H1 (cell line): ENCODE results near the gene GPR157. TPM values are rescaled to one million over a fixed set of nuclear protein-coding genes. Genes with fewer than 3 reads are reported as not detected.

Source experiments
- CTCF ChIA-PET: fragments of 300-600 bp; sonication (Branson Sonifier 250); formaldehyde crosslinking; loops from one replicate; lab custom pipeline; 2021; ENCODE audit not compliant: partially characterized antibody; lab: Charles Lee
- POLR2A ChIA-PET: fragments of 300-600 bp; sonication (Branson Sonifier 250); formaldehyde crosslinking; loops from one replicate; lab custom pipeline; 2021; ENCODE audit warnings: inconsistent platforms; ENCODE audit not compliant: partially characterized antibody; lab: Charles Lee
- DNase-seq, 2 experiments: peaks; one replicate each; pipeline versions ENCODE4 v3.0.0 to v3.0.0-alpha.2; 2010 to 2022; ENCODE audit warnings: low spot score in 2 of 2, low read depth in 1 of 2, mixed read lengths in 1 of 2
- FAIRE-seq: peaks from 2 replicates; lab custom pipeline; 2011; peaks lifted over from hg19 to GRCh38; lab: Jason Lieb, UNC
- H2AFZ ChIP-seq: 2 replicates; pipeline ENCODE4 v1.8.1; 2012; ENCODE audit warnings: low read length, inconsistent platforms
- H2AK5ac ChIP-seq: 2 replicates; pipeline ENCODE4 v1.6.1; 2013; ENCODE audit warnings: low read depth, low read length
- H2BK120ac ChIP-seq: replicated peaks from 2 replicates; pipeline ENCODE3; 2013; ENCODE audit warnings: low read depth, low read length, inconsistent platforms
- H2BK12ac ChIP-seq: 2 replicates; pipeline ENCODE4 v1.6.1; 2013; ENCODE audit warnings: low read depth, low read length
- H2BK15ac ChIP-seq: 2 replicates; pipeline ENCODE4 v1.6.1; 2013; ENCODE audit warnings: low read length
- H2BK20ac ChIP-seq: 2 replicates; pipeline ENCODE4 v1.6.1; 2013; ENCODE audit warnings: low read length
- H2BK5ac ChIP-seq: 2 replicates; pipeline ENCODE4 v1.6.1; 2013; ENCODE audit warnings: low read depth, low read length
- H3K14ac ChIP-seq: 2 replicates; pipeline ENCODE4 v1.6.1; 2013; ENCODE audit warnings: inconsistent platforms; ENCODE audit not compliant: insufficient read length
- H3K18ac ChIP-seq: 2 replicates; pipeline ENCODE4 v1.6.1; 2013; ENCODE audit warnings: low read length; ENCODE audit errors: extremely low read depth
- H3K23ac ChIP-seq: 2 replicates; pipeline ENCODE4 v1.6.1; 2013; ENCODE audit warnings: inconsistent platforms; ENCODE audit not compliant: insufficient read length
- H3K23me2 ChIP-seq: 2 replicates; pipeline ENCODE4 v1.6.1; 2013; ENCODE audit warnings: low read depth, low read length
- H3K27ac ChIP-seq: 2 replicates; pipeline ENCODE4 v1.6.1; 2011; ENCODE audit warnings: low read depth, low read length, inconsistent platforms
- H3K27me3 ChIP-seq, 4 experiments: replicated peaks in 1 of 4; 1 replicate in 1 of 4; 2 replicates in 3 of 4; pipeline versions ENCODE4 v1.6.1 to v1.8.1; 2011 to 2013; ENCODE audit warnings: low read length in 3 of 4, mild to moderate bottlenecking in 3 of 4, inconsistent platforms in 2 of 4, mixed read lengths in 2 of 4, moderate library complexity in 1 of 4; ENCODE audit not compliant: control insufficient read depth in 3 of 4, insufficient read depth in 3 of 4; ENCODE audit errors: extremely low read depth in 1 of 4
- H3K36me3 ChIP-seq, 4 experiments: 2 replicates each; pipeline versions ENCODE4 v1.6.1 to v1.8.1; 2011 to 2013; ENCODE audit warnings: mild to moderate bottlenecking in 4 of 4, low read length in 3 of 4, moderate library complexity in 2 of 4, control low read depth in 1 of 4, inconsistent platforms in 1 of 4; ENCODE audit not compliant: insufficient read depth in 4 of 4, control insufficient read depth in 2 of 4
- H3K4ac ChIP-seq: replicated peaks from 2 replicates; pipeline ENCODE3; 2013; ENCODE audit warnings: low read length, low read depth, mixed read lengths, inconsistent platforms; ENCODE audit not compliant: insufficient read length
- H3K4me1 ChIP-seq, 4 experiments: replicated peaks in 1 of 4; 1 replicate in 1 of 4; 2 replicates in 3 of 4; pipeline versions ENCODE4 v1.6.1 to v1.8.1; 2011 to 2013; ENCODE audit warnings: low read length in 3 of 4, inconsistent platforms in 2 of 4, mixed read lengths in 1 of 4; ENCODE audit not compliant: insufficient read depth in 4 of 4, control insufficient read depth in 3 of 4
- H3K4me2 ChIP-seq, 2 experiments: 2 replicates each; pipeline versions ENCODE4 v1.6.1 to v1.8.1; 2011 to 2013; ENCODE audit warnings: low read depth in 2 of 2, low read length in 2 of 2, control low read depth in 1 of 2, inconsistent platforms in 1 of 2, mild to moderate bottlenecking in 1 of 2; ENCODE audit not compliant: insufficient read depth in 1 of 2
- H3K4me3 ChIP-seq, 4 experiments: fragments of 200-600, 300-600 bp in 1 of 4; sonication (generic), shearing (Covaris generic), sonication (Bioruptor Twin) in 1 of 4; 2 replicates each; pipeline versions ENCODE4 v1.5.1 to v1.8.1; 2011 to 2016; ENCODE audit warnings: low read length in 4 of 4, low read depth in 3 of 4, control low read depth in 2 of 4, inconsistent platforms in 2 of 4, mild to moderate bottlenecking in 2 of 4, mixed read lengths in 1 of 4, moderate library complexity in 1 of 4; ENCODE audit not compliant: insufficient read depth in 2 of 4; ENCODE audit errors: extremely low read depth in 1 of 4
- H3K56ac ChIP-seq: replicated peaks from 2 replicates; pipeline ENCODE3; 2013; ENCODE audit warnings: low read depth, mild to moderate bottlenecking, mixed read lengths, low read length, inconsistent platforms; ENCODE audit not compliant: insufficient read length
- H3K79me1 ChIP-seq: 2 replicates; pipeline ENCODE4 v1.6.1; 2013; ENCODE audit warnings: low read depth, low read length, control low read depth
- H3K79me2 ChIP-seq, 2 experiments: 2 replicates each; pipeline versions ENCODE4 v1.6.1 to v1.8.1; 2012 to 2013; ENCODE audit warnings: low read length in 2 of 2, mild to moderate bottlenecking in 2 of 2, inconsistent platforms in 1 of 2; ENCODE audit not compliant: insufficient read depth in 2 of 2, control insufficient read depth in 1 of 2
- H3K9ac ChIP-seq, 4 experiments: replicated peaks in 1 of 4; 1 replicate in 1 of 4; 2 replicates in 3 of 4; pipeline versions ENCODE4 v1.6.1 to v1.8.1; 2011 to 2013; ENCODE audit warnings: low read depth in 3 of 4, low read length in 3 of 4, control low read depth in 2 of 4, mild to moderate bottlenecking in 2 of 4, moderate library complexity in 2 of 4, inconsistent platforms in 1 of 4; ENCODE audit errors: extremely low read depth in 1 of 4
- H3K9me3 ChIP-seq, 2 experiments: 2 replicates each; pipeline versions ENCODE4 v1.6.1 to v1.8.1; 2012 to 2013; ENCODE audit warnings: mild to moderate bottlenecking in 2 of 2, moderate library complexity in 2 of 2, control low read depth in 1 of 2, inconsistent platforms in 1 of 2, low read depth in 1 of 2, low read length in 1 of 2, mixed read lengths in 1 of 2; ENCODE audit not compliant: insufficient read depth in 2 of 2
- H4K20me1 ChIP-seq, 2 experiments: replicated peaks in 1 of 2; 2 replicates each; pipeline versions ENCODE3 to v1.8.1; 2011 to 2013; ENCODE audit warnings: inconsistent platforms in 2 of 2, low read length in 2 of 2, mild to moderate bottlenecking in 1 of 2; ENCODE audit not compliant: insufficient read depth in 2 of 2, control insufficient read depth in 1 of 2
- H4K5ac ChIP-seq: 2 replicates; pipeline ENCODE4 v1.6.1; 2013; ENCODE audit warnings: low read length, low read depth, mixed read lengths, inconsistent platforms; ENCODE audit not compliant: insufficient read length
- H4K8ac ChIP-seq: 2 replicates; pipeline ENCODE4 v1.8.0; 2013; ENCODE audit warnings: mild to moderate bottlenecking, moderate library complexity, low read length, inconsistent platforms; ENCODE audit not compliant: insufficient read depth; ENCODE audit errors: extremely low read depth
- H4K91ac ChIP-seq: replicated peaks from 2 replicates; pipeline ENCODE3; 2013; ENCODE audit warnings: low read length, mixed read lengths, inconsistent platforms; ENCODE audit not compliant: insufficient read length
- CBX8 ChIP-seq: fragments of 300-800, 300-1000 bp; sonication (generic); IDR thresholded peaks from 2 replicates; pipeline ENCODE4 v1.7.1; 2016; ENCODE audit warnings: low read depth, low read length, borderline replicate concordance
- WGBS, 2 experiments: shearing (Covaris generic) in 1 of 2; methylation state at CpG; one replicate each; pipeline versions ENCODE4 v1.1.6 to v1.1.7; 2013 to 2015; ENCODE audit warnings: low lambda C conversion rate in 2 of 2, mixed read lengths in 2 of 2, inconsistent platforms in 1 of 2, low coverage in 1 of 2, missing lambda C conversion rate in 1 of 2; ENCODE audit not compliant: insufficient replicate concordance in 2 of 2, insufficient coverage in 1 of 2, insufficient read length in 1 of 2; ENCODE audit errors: extremely low coverage in 1 of 2, missing lambda C conversion rate in 1 of 2; 5-methylcytosine and 5-hydroxymethylcytosine counted together
- polyA plus RNA-seq, 7 experiments: library from polyadenylated mRNA; depleted of rRNA in 3 of 7; stranded (reverse) in 5 of 7; unstranded in 2 of 7; fragments of >200 nt in 5 of 7; fragments of 200-250 nt in 2 of 7; gene quantifications; 1 replicate in 5 of 7; 2 replicates in 1 of 7; 4 replicates in 1 of 7; pipeline versions ENCODE4 v1.2.1 to v1.2.3, GENCODE V29; 2011 to 2013; ENCODE audit warnings: missing spikeins in 2 of 7, mixed read lengths in 2 of 7
- total RNA-seq: library from RNA; stranded (reverse); fragmentation: NEBNext Ultra II Directional; extraction: Animal tissue kit (Norgen Biotek cat#: 25700); gene quantifications from 2 replicates; pipeline ENCODE4 v1.2.1, GENCODE V29; 2021

The GPR157 gene
- total and polyA plus RNA-seq, 2 of the 8 experiments (the other 6 are each of a cell fraction or from before 2014, with no cell fraction given), result 1.0 to 11.0 TPM

DNA sequence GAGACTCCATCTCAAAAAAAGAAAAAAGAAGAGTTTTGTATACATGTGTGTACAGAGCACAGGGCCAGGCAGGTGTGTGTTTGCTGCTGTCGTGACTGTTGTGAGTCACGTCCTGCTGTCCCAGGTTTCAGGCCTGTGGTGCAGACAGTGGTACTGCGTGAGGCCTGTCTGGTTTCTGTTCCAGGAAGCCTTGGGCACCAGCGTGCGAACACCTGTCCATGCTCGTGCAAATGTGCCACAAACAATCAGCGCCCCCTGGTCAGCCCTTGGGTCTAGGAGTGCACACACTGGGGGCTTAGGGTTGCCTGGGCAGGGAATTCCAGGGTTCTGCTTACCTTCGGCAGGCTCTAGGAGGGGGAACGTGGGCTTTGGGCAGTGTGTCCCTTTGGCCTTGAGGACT lies 16.9 kb downstream of the GPR157 start:
- ChIA-PET POLR2A (interaction anchor here (0.6 kb wide), 1 partner anchor 74 kb away, joined by 3 read pairs; no protein-coding TSS in a partner anchor), CTCF (interaction anchor here (0.7 to 3.6 kb wide), 19 partner anchors 10 to 344 kb away, joined by 3 to 38 read pairs (median 5); partner anchors contain the start of genes GPR157 and H6PD)

More for the DNA sequence above, 16.9 kb downstream of the GPR157 start:
- no peak overlapping the region for H3K27ac ChIP-seq
- no peaks in the 10 kb centered on the region; a peak in 2 of 7 replicates for H3K4me1 ChIP-seq
- no peak overlapping the region for H2AFZ ChIP-seq
- TF ChIP-seq CBX8, result no peak
- H3K56ac ChIP-seq, result no peak overlapping the region
- no peaks in the 10 kb centered on the region for H3K79me1 ChIP-seq
- 86% methylated on average over 9 of the region's 9 CpGs; no CpG with 5 or more reads in 1 of the 2 experiments for WGBS, 2 experiments
- no peaks in the 10 kb centered on the region for H3K23me2 ChIP-seq
- peaks cover 0 to 4% of the 10 kb centered on the region in 2 experiments for H4K20me1 ChIP-seq
- H3K4ac ChIP-seq, result no peak overlapping the region
- no peak for DNase-seq
- H3K18ac ChIP-seq, result no peak overlapping the region
- H2BK15ac ChIP-seq, result no peak overlapping the region
- H2BK20ac ChIP-seq, result no peak overlapping the region
- H3K27me3 ChIP-seq, result no peaks in the 10 kb centered on the region
- no peak overlapping the region for H3K23ac ChIP-seq
- no peaks in the 10 kb centered on the region for H3K9me3 ChIP-seq
- H2AK5ac ChIP-seq, result no peak overlapping the region
- H4K91ac ChIP-seq, result no peak overlapping the region
- no peak overlapping the region for H3K9ac ChIP-seq
- H3K4me2 ChIP-seq, result no peak overlapping the region
- no peak for FAIRE-seq
- H3K4me3 ChIP-seq, result no peak overlapping the region
- H3K14ac ChIP-seq, result no peak overlapping the region
- no peak overlapping the region for H2BK5ac ChIP-seq
- H2BK120ac ChIP-seq, result no peak overlapping the region
- H4K8ac ChIP-seq, result no peak overlapping the region
- H3K79me2 ChIP-seq, result no peaks in the 10 kb centered on the region
- H4K5ac ChIP-seq, result no peak overlapping the region
- no peaks in the 10 kb centered on the region for H3K36me3 ChIP-seq
- H2BK12ac ChIP-seq, result no peak overlapping the region
